ENCODE measurements around the gene NTF3. TPM values are rescaled to one million over a fixed set of nuclear protein-coding genes. Genes with fewer than 3 reads are reported as not detected.

NTF3 gene
- total RNA-seq: 3.1 and 4.4 TPM in 2 replicates

GRCh38 chr12:5432011-5432400 is at the start of gene NTF3:
TSS of gene NTF3 (plus strand) at chr12:5432108. CDS start at chr12:5432325, 217 bp downstream.

